Gastrocnemius medialis (tissue), 4 donors: ENCODE data around the gene ASB5.

ENCODE experiments used
- POLR2A ChIP-seq, 2 donors: fragments of 450-650 bp; IDR thresholded peaks; one replicate each; pipeline ENCODE4 v1.6.1; 2017; ENCODE audit warnings: antibody characterized with exemption in 2 of 2, mild to moderate bottlenecking in 2 of 2, moderate library complexity in 2 of 2
- TF ChIP-seq, protein P1 (sequence below), 5 experiments: fragments of 450-650 bp in 3 of 5; fragments of 200-600 bp in 2 of 5; sonication (generic) in 2 of 5; IDR thresholded peaks in 4 of 5; conservative IDR thresholded peaks in 1 of 5; 1 replicate in 4 of 5; 2 replicates in 1 of 5; pipeline ENCODE4 v1.5.1; 2016 to 2019; ENCODE audit warnings: antibody characterized with exemption in 5 of 5, mild to moderate bottlenecking in 3 of 5, moderate library complexity in 3 of 5

DNA sequence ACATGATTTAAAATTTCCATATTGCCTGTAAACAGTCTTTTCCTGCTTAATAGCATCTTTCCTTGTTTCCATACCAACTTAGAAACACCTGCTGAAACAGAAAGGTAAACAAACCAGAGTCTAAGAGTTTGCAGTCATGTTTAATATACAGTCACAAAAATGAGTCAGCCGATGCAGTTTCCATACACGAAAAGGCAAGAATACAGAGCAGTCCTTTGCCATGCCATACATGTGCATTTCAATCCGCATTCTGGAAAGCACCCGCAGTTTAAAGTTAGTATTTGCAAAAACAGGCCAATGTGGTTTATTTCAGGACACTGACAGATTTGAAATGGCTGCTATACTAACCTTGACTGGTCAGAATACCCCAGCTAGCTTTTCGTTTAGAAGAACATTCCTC lies 32.1 kb downstream of the ASB5 start:
- TF ChIP-seq, protein P1, sequence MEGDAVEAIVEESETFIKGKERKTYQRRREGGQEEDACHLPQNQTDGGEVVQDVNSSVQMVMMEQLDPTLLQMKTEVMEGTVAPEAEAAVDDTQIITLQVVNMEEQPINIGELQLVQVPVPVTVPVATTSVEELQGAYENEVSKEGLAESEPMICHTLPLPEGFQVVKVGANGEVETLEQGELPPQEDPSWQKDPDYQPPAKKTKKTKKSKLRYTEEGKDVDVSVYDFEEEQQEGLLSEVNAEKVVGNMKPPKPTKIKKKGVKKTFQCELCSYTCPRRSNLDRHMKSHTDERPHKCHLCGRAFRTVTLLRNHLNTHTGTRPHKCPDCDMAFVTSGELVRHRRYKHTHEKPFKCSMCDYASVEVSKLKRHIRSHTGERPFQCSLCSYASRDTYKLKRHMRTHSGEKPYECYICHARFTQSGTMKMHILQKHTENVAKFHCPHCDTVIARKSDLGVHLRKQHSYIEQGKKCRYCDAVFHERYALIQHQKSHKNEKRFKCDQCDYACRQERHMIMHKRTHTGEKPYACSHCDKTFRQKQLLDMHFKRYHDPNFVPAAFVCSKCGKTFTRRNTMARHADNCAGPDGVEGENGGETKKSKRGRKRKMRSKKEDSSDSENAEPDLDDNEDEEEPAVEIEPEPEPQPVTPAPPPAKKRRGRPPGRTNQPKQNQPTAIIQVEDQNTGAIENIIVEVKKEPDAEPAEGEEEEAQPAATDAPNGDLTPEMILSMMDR (IDR thresholded peaks at IDR 0.05 in 4 of 5, conservative IDR thresholded peaks at IDR 0.05 in 1 of 5), result no peak
- no peak for TF ChIP-seq POLR2A (IDR thresholded peaks at IDR 0.05)
